Hematopoietic multipotent progenitor cell (in vitro differentiated cells): ENCODE data around the gene C16orf74. TPM values are rescaled to one million over a fixed set of nuclear protein-coding genes. Genes with fewer than 3 reads are reported as not detected.
A peak's percentile ranks its signal among the peaks of the same experiment; 100 is the strongest.

ENCODE experiments used
- DNase-seq, 3 donors: peaks; one replicate each; pipeline ENCODE4 v3.0.0-alpha.2; 2011 to 2015; ENCODE audit warnings: low read depth in 2 of 3, low spot score in 2 of 3
- small RNA-seq: library from RNA; depleted of rRNA; stranded (forward); fragments of <200 nt; gene quantifications from one replicate; pipeline ENCODE3, GENCODE V24; 2012
- total RNA-seq: library from RNA; depleted of rRNA; stranded (reverse); fragments of >200 nt; gene quantifications from one replicate; pipeline ENCODE4 v1.2.3, GENCODE V29; 2012

Gene C16orf74
- total RNA-seq, 1 donor = 3.5 TPM

- DNase-seq = no peak
Measured at GRCh38 chr16:85660843-85661739, 89.8 kb downstream of the C16orf74 start.

- peak; percentile 22 to 67 (median 39) for DNase-seq
Measured at GRCh38 chr16:85659805-85660511, 90.9 kb downstream of the C16orf74 start.

GRCh38 chr16:85659336-85659735 is 91.6 kb downstream of the C16orf74 start:
- no peak for DNase-seq

GRCh38 chr16:85658504-85659326 is 92.2 kb downstream of the C16orf74 start:
- no peak for DNase-seq

- no peak for DNase-seq
Measured at GRCh38 chr16:85657996-85658395, 92.9 kb downstream of the C16orf74 start.

Small RNA genes within 50 kb of the gene (small RNA-seq; reads per million reads assigned to genes)
- not detected for gene RN7SL381P
- gene RNU1-103P = not detected

Other genes with a start within 250 kb of the C16orf74 start
- gene GSE1, start 137.8 kb downstream of the C16orf74 start, total RNA-seq = 112 TPM
- gene GINS2, start 62.1 kb downstream of the C16orf74 start, total RNA-seq = 5.4 TPM
- gene EMC8, start 48.4 kb upstream of the C16orf74 start, total RNA-seq = 28.3 TPM
- gene COX4I1, start 48.6 kb upstream of the C16orf74 start, total RNA-seq = 368 TPM
- gene IRF8, start 148.1 kb upstream of the C16orf74 start, total RNA-seq = 19.7 TPM